Breast epithelium (tissue), 3 donors: ENCODE data around the gene DUS3L.

Source experiments
- POLR2A ChIP-seq: fragments of 450-650 bp; IDR thresholded peaks from one replicate; pipeline ENCODE4 v1.6.1; 2016; ENCODE audit warnings: antibody characterized with exemption, mild to moderate bottlenecking, moderate library complexity
- POLR2AphosphoS5 ChIP-seq, 3 donors: sonication (generic); formaldehyde crosslinking; IDR thresholded peaks; one replicate each; pipeline ENCODE4 v1.6.1; 2017; ENCODE audit warnings: antibody characterized with exemption in 3 of 3
- TF ChIP-seq, protein P1 (sequence below), 3 donors: fragments of 450-650 bp; IDR thresholded peaks; one replicate each; pipeline ENCODE4 v1.5.1; 2016 to 2017; ENCODE audit warnings: antibody characterized with exemption in 3 of 3, mild to moderate bottlenecking in 3 of 3, moderate library complexity in 3 of 3

GRCh38 chr19:5818594-5818993 lies 27.6 kb upstream of the DUS3L start:
- TF ChIP-seq, protein P1, sequence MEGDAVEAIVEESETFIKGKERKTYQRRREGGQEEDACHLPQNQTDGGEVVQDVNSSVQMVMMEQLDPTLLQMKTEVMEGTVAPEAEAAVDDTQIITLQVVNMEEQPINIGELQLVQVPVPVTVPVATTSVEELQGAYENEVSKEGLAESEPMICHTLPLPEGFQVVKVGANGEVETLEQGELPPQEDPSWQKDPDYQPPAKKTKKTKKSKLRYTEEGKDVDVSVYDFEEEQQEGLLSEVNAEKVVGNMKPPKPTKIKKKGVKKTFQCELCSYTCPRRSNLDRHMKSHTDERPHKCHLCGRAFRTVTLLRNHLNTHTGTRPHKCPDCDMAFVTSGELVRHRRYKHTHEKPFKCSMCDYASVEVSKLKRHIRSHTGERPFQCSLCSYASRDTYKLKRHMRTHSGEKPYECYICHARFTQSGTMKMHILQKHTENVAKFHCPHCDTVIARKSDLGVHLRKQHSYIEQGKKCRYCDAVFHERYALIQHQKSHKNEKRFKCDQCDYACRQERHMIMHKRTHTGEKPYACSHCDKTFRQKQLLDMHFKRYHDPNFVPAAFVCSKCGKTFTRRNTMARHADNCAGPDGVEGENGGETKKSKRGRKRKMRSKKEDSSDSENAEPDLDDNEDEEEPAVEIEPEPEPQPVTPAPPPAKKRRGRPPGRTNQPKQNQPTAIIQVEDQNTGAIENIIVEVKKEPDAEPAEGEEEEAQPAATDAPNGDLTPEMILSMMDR (IDR thresholded peaks at IDR 0.05), result no peak
- TF ChIP-seq POLR2AphosphoS5 (IDR thresholded peaks at IDR 0.05) (no peak), POLR2A (no peak)
